B cell (primary cell): ENCODE data around the gene HDLBP. TPM values are rescaled to one million over a fixed set of nuclear protein-coding genes. Genes with fewer than 3 reads are reported as not detected.

ENCODE experiments used
- ATAC-seq: fragments of 200-7000 bp; cut with Tn5 transposase; one replicate; pipeline ENCODE4 v1.10.0; 2021; ENCODE audit warnings: low read depth, mild to moderate bottlenecking, moderate number of reproducible peaks, moderate library complexity
- CTCF ChIA-PET: fragments of 350-600 bp; sonication (Branson Sonifier 250); formaldehyde crosslinking; loops from one replicate; lab custom pipeline; 2021; ENCODE audit warnings: antibody characterized with exemption, inconsistent platforms; lab: Charles Lee
- POLR2A ChIA-PET: fragments of 350-600 bp; sonication (Branson Sonifier 250); formaldehyde crosslinking; loops from one replicate; lab custom pipeline; 2021; ENCODE audit warnings: antibody characterized with exemption; lab: Charles Lee
- DNase-seq: peaks from one replicate; pipeline ENCODE4 v3.0.0; 2013
- H2AFZ ChIP-seq: 2 replicates; pipeline ENCODE4 v1.6.1; 2012; ENCODE audit warnings: mild to moderate bottlenecking, low read depth, low read length; ENCODE audit not compliant: insufficient read depth, poor library complexity, severe bottlenecking
- H3K27ac ChIP-seq, 2 donors: 1 replicate in 1 of 2; 2 replicates in 1 of 2; pipeline ENCODE4 v1.5.1; 2012 to 2013; ENCODE audit warnings: low read length in 2 of 2, mild to moderate bottlenecking in 2 of 2, moderate library complexity in 1 of 2
- H3K27me3 ChIP-seq, 4 experiments: fragments of 200-600 bp in 1 of 4; sonication (generic) in 1 of 4; replicated peaks in 1 of 4; 1 replicate in 2 of 4; 2 replicates in 2 of 4; pipeline versions ENCODE4 v1.6.1 to v1.7.0; 2013 to 2016; ENCODE audit warnings: low read length in 3 of 4, mild to moderate bottlenecking in 2 of 4, mixed read lengths in 1 of 4, moderate library complexity in 1 of 4; ENCODE audit not compliant: insufficient read depth in 4 of 4, control insufficient read depth in 3 of 4; ENCODE audit errors: control extremely low read depth in 1 of 4
- H3K36me3 ChIP-seq, 2 experiments: replicated peaks in 1 of 2; 1 replicate in 1 of 2; 2 replicates in 1 of 2; pipeline versions ENCODE4 v1.6.1 to v1.7.1; 2013; ENCODE audit warnings: low read length in 1 of 2; ENCODE audit not compliant: insufficient read depth in 2 of 2, control insufficient read depth in 1 of 2; ENCODE audit errors: control extremely low read depth in 1 of 2, extremely low read depth in 1 of 2
- H3K4me1 ChIP-seq, 2 donors: fragments of 200-600 bp in 1 of 2; sonication (generic) in 1 of 2; 1 replicate in 1 of 2; 2 replicates in 1 of 2; pipeline versions ENCODE4 v1.5.1 to v1.6.1; 2013 to 2017; ENCODE audit warnings: low read length in 2 of 2; ENCODE audit not compliant: control insufficient read depth in 2 of 2, insufficient read depth in 2 of 2
- H3K4me2 ChIP-seq: replicated peaks from 2 replicates; pipeline ENCODE3; 2012; ENCODE audit warnings: mild to moderate bottlenecking, low read depth, low read length; ENCODE audit not compliant: poor library complexity, severe bottlenecking
- H3K4me3 ChIP-seq, 5 experiments: fragments of 200-600 bp in 1 of 5; sonication (generic) in 1 of 5; 1 replicate in 3 of 5; 2 replicates in 2 of 5; pipeline versions ENCODE4 v1.5.1 to v1.7.0; 2011 to 2016; ENCODE audit warnings: low read length in 4 of 5, mild to moderate bottlenecking in 4 of 5, low read depth in 2 of 5, control low read depth in 1 of 5, moderate library complexity in 1 of 5; ENCODE audit not compliant: insufficient read depth in 1 of 5; ENCODE audit errors: control extremely low read depth in 1 of 5, extremely low read depth in 1 of 5
- H3K79me2 ChIP-seq: fragments of 200-600 bp; sonication (generic); one replicate; pipeline ENCODE4 v1.6.0; 2016; ENCODE audit warnings: low read length; ENCODE audit not compliant: control insufficient read depth, insufficient read depth
- H3K9ac ChIP-seq: fragments of 200-600 bp; sonication (generic); 2 replicates; pipeline ENCODE4 v1.6.1; 2017; ENCODE audit warnings: mild to moderate bottlenecking, low read length, moderate library complexity
- H3K9me3 ChIP-seq, 3 donors: one replicate each; pipeline versions ENCODE4 v1.6.1 to v1.7.1; 2013; ENCODE audit warnings: low read length in 2 of 3; ENCODE audit not compliant: control insufficient read depth in 2 of 3, insufficient read depth in 1 of 3; ENCODE audit errors: control extremely low read depth in 1 of 3
- H4K20me1 ChIP-seq: 2 replicates; pipeline ENCODE4 v1.6.0; 2012; ENCODE audit warnings: mild to moderate bottlenecking, low read length; ENCODE audit not compliant: insufficient read depth, control insufficient read depth, poor library complexity, severe bottlenecking
- H3K27ac Mint-ChIP-seq: one replicate; pipeline ENCODE4 v1.8.0; 2021; ENCODE audit warnings: mixed read lengths
- H3K27me3 Mint-ChIP-seq: one replicate; pipeline ENCODE4 v1.8.0; 2021; ENCODE audit warnings: mixed read lengths
- H3K4me1 Mint-ChIP-seq: one replicate; pipeline ENCODE4 v1.8.0; 2021; ENCODE audit warnings: mixed read lengths
- H3K4me3 Mint-ChIP-seq: one replicate; pipeline ENCODE4 v1.8.0; 2021; ENCODE audit warnings: mixed read lengths
- H3K9me3 Mint-ChIP-seq: one replicate; pipeline ENCODE4 v1.8.0; 2022; ENCODE audit warnings: mixed read lengths; ENCODE audit not compliant: insufficient read depth
- EZH2 ChIP-seq: IDR thresholded peaks from 2 replicates; pipeline ENCODE4 v1.6.1; 2012; ENCODE audit warnings: borderline replicate concordance, low read depth, mild to moderate bottlenecking, moderate library complexity, low read length; ENCODE audit not compliant: insufficient read depth, poor library complexity, severe bottlenecking
- WGBS: methylation state at CpG from one replicate; pipeline ENCODE4 v1.1.5; 2013; ENCODE audit warnings: missing lambda C conversion rate; ENCODE audit not compliant: insufficient coverage; 5-methylcytosine and 5-hydroxymethylcytosine counted together
- intact Hi-C: fragments of 100-400 bp; cut with micrococcal nuclease; formaldehyde crosslinking; loops from one replicate; pipeline ENCODE4 v1.10.0; 2022
- polyA minus RNA-seq: library from RNA; depleted of rRNA, polyadenylated mRNA; stranded (reverse); fragments of >200 nt; gene quantifications from 2 replicates; pipeline ENCODE4 v1.2.3, GENCODE V29; 2012
- polyA plus RNA-seq: library from polyadenylated mRNA; depleted of rRNA; stranded (reverse); fragments of >200 nt; gene quantifications from 2 replicates; pipeline ENCODE4 v1.2.3, GENCODE V29; 2012
- total RNA-seq, 2 donors: library from RNA; stranded (reverse); fragments of 120-200 nt in 1 of 2; gene quantifications; 1 replicate in 1 of 2; 2 replicates in 1 of 2; pipeline versions ENCODE4 v1.2.3 to v1.2.4, GENCODE V29; 2013 to 2022
- TF ChIP-seq, protein P1 (sequence below): fragments of 200-600 bp; IDR thresholded peaks from one replicate; pipeline ENCODE4 v1.8.0; 2022; ENCODE audit warnings: antibody characterized with exemption, mild to moderate bottlenecking

HDLBP gene, protein sequence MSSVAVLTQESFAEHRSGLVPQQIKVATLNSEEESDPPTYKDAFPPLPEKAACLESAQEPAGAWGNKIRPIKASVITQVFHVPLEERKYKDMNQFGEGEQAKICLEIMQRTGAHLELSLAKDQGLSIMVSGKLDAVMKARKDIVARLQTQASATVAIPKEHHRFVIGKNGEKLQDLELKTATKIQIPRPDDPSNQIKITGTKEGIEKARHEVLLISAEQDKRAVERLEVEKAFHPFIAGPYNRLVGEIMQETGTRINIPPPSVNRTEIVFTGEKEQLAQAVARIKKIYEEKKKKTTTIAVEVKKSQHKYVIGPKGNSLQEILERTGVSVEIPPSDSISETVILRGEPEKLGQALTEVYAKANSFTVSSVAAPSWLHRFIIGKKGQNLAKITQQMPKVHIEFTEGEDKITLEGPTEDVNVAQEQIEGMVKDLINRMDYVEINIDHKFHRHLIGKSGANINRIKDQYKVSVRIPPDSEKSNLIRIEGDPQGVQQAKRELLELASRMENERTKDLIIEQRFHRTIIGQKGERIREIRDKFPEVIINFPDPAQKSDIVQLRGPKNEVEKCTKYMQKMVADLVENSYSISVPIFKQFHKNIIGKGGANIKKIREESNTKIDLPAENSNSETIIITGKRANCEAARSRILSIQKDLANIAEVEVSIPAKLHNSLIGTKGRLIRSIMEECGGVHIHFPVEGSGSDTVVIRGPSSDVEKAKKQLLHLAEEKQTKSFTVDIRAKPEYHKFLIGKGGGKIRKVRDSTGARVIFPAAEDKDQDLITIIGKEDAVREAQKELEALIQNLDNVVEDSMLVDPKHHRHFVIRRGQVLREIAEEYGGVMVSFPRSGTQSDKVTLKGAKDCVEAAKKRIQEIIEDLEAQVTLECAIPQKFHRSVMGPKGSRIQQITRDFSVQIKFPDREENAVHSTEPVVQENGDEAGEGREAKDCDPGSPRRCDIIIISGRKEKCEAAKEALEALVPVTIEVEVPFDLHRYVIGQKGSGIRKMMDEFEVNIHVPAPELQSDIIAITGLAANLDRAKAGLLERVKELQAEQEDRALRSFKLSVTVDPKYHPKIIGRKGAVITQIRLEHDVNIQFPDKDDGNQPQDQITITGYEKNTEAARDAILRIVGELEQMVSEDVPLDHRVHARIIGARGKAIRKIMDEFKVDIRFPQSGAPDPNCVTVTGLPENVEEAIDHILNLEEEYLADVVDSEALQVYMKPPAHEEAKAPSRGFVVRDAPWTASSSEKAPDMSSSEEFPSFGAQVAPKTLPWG (N-terminal part only)
- total RNA-seq = 127 and 153 TPM in 2 replicates
- 91.3 TPM for total RNA-seq (2013)
- 54.7 and 55.1 TPM in 2 replicates for polyA plus RNA-seq
- 104 and 180 TPM in 2 replicates for polyA minus RNA-seq

DNA sequence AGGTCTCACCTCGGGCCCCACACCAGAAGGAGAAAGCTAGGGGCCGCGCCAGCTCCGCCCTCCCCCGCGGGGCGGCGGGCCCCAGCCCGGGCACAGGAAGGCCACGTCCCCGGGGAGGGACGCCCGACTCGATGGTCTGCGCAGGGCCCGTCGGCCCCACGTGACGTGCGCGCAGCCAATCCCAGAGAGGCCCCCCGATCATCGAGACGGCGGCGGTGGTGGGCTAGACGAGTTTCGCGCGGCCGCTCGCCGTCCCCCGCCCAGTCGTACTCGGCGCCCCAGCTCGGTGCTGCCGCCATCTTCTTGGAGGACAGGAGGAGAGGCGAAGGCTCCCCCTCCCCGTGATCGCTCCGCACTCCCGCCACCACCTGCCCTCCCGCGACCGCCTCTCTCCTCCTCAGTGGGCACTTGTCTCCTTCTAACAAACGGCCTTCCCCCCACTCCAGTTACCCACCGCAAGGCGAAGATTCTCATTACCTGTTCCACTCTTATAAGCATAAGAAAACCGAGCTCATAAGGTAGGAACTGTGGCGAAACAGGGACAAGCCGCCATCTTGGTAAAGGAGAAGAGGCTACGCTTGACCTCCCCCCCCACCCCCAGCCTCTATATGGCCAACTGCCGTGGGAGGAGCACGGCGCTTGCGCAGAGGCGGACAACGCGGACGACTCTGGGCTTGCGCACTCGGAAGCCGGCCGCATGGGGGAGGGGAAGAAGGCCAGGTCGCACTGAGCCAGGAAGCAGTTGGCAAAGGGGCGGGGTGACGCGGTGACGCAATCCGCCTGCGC is at the start of gene HDLBP:
Gene HDLBP (minus strand): TSS at position 580 of the 786 bp plus-strand sequence. CDS start 48,803 bp downstream, outside the sequence.
- ATAC-seq (peak; percentile 69), DNase-seq (peak; percentile 100)
- peaks cover 43 to 47% of the 10 kb centered on the region in 2 donors for H3K4me1 ChIP-seq
- H3K9me3 Mint-ChIP-seq = no peaks in the 10 kb centered on the region
- POLR2A ChIA-PET = interaction anchor here (0.5 to 2.7 kb wide), 13 partner anchors 8 to 749 kb away, joined by 3 to 16 read pairs (median 5); partner anchors contain the start of genes CAPN10 and FARP2
- no peaks in the 10 kb centered on the region for H3K27me3 ChIP-seq
- peak within 1 kb of the TSS; percentile 95 for H3K4me3 Mint-ChIP-seq
- peaks cover 72% of the 10 kb centered on the region for H3K4me1 Mint-ChIP-seq
- intact Hi-C loops = loop anchor here (1.0 to 5.0 kb wide), 7 partner anchors 41 to 754 kb away; partner anchors contain the start of genes ATG4B, DTYMK, DUSP28 and FARP2
- H2AFZ ChIP-seq = peak within 1 kb of the TSS; percentile 86
- peak within 1 kb of the TSS; percentile 90 to 99 (median 91) for H3K4me3 ChIP-seq
- H3K4me2 ChIP-seq = peak within 1 kb of the TSS; percentile 83
- peaks cover 40% of the 10 kb centered on the region for H4K20me1 ChIP-seq
- H3K79me2 ChIP-seq = peaks cover 90% of the 10 kb centered on the region
- WGBS = 2% methylated on average over 62 of the region's 73 CpGs
- H3K9me3 ChIP-seq = no peaks in the 10 kb centered on the region
- peak within 1 kb of the TSS; percentile 99 for H3K27ac Mint-ChIP-seq
- no peaks in the 10 kb centered on the region for H3K27me3 Mint-ChIP-seq
- peak within 1 kb of the TSS; percentile 97 for H3K9ac ChIP-seq
- H3K36me3 ChIP-seq = peaks cover 0 to 4% of the 10 kb centered on the region in 2 experiments
- TF ChIP-seq EZH2 = no peak
- TF ChIP-seq, protein P1, sequence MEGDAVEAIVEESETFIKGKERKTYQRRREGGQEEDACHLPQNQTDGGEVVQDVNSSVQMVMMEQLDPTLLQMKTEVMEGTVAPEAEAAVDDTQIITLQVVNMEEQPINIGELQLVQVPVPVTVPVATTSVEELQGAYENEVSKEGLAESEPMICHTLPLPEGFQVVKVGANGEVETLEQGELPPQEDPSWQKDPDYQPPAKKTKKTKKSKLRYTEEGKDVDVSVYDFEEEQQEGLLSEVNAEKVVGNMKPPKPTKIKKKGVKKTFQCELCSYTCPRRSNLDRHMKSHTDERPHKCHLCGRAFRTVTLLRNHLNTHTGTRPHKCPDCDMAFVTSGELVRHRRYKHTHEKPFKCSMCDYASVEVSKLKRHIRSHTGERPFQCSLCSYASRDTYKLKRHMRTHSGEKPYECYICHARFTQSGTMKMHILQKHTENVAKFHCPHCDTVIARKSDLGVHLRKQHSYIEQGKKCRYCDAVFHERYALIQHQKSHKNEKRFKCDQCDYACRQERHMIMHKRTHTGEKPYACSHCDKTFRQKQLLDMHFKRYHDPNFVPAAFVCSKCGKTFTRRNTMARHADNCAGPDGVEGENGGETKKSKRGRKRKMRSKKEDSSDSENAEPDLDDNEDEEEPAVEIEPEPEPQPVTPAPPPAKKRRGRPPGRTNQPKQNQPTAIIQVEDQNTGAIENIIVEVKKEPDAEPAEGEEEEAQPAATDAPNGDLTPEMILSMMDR = peak; percentile 39
- CTCF ChIA-PET = interaction anchor here (0.8 to 2.2 kb wide), 11 partner anchors 12 to 387 kb away, joined by 3 to 7 read pairs (median 4); partner anchors contain the start of genes ATG4B, ING5 and THAP4
- H3K27ac ChIP-seq = peak within 1 kb of the TSS; percentile 98 to 99
